OCI-LY1 (cell line): ENCODE data around the gene TM2D3.

Experiments
- EZH2 ChIP-seq: fragments of 200-600 bp; sonication (generic), shearing (Covaris generic); IDR thresholded peaks from 2 replicates; pipeline ENCODE4 v1.8.0; 2017; ENCODE audit warnings: borderline replicate concordance, mixed run types, mild to moderate bottlenecking, antibody characterized with exemption, low read length, moderate library complexity, mixed read lengths
- TF ChIP-seq, protein P1 (sequence below): fragments of 200-600 bp; sonication (generic), shearing (Covaris generic); IDR thresholded peaks from 2 replicates; pipeline ENCODE4 v1.5.1; 2017; ENCODE audit warnings: mild to moderate bottlenecking, antibody characterized with exemption, low read length, moderate library complexity, mixed read lengths

DNA sequence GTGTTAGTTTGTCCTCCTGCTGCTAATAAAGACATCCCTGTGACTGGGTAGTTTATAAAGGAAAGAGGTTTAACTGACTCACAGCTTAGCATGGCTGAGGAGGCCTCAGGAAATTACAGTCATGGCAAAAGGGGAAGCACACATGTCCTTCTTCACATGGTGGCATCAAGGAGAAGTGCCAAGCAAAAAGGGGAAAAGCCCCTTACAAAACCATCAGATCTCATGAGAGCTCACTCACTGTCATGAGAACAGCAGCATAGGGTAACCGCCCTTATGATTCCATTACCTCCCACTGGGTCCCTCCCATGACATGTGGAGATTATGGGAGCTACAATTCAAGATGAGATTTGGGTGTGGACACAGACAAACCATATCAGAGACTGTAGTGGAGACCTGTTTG lies 27.0 kb downstream of the TM2D3 start:
- TF ChIP-seq, protein P1, sequence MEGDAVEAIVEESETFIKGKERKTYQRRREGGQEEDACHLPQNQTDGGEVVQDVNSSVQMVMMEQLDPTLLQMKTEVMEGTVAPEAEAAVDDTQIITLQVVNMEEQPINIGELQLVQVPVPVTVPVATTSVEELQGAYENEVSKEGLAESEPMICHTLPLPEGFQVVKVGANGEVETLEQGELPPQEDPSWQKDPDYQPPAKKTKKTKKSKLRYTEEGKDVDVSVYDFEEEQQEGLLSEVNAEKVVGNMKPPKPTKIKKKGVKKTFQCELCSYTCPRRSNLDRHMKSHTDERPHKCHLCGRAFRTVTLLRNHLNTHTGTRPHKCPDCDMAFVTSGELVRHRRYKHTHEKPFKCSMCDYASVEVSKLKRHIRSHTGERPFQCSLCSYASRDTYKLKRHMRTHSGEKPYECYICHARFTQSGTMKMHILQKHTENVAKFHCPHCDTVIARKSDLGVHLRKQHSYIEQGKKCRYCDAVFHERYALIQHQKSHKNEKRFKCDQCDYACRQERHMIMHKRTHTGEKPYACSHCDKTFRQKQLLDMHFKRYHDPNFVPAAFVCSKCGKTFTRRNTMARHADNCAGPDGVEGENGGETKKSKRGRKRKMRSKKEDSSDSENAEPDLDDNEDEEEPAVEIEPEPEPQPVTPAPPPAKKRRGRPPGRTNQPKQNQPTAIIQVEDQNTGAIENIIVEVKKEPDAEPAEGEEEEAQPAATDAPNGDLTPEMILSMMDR, result no peak
- no peak for TF ChIP-seq EZH2
